Upper lobe of left lung (tissue), 4 donors: Measurements from ENCODE around the gene GBE1.

Experiments
- EP300 ChIP-seq, 4 donors: sonication (generic); formaldehyde crosslinking; IDR thresholded peaks; one replicate each; pipeline ENCODE4 v1.5.1; 2017; ENCODE audit warnings: antibody characterized with exemption in 4 of 4, control low read depth in 2 of 4
- POLR2A ChIP-seq, 4 donors: fragments of 450-650 bp; IDR thresholded peaks; one replicate each; pipeline ENCODE4 v1.5.1; 2016 to 2017; ENCODE audit warnings: antibody characterized with exemption in 4 of 4, mild to moderate bottlenecking in 2 of 4
- POLR2AphosphoS5 ChIP-seq, 2 donors: sonication (generic); formaldehyde crosslinking; IDR thresholded peaks; one replicate each; pipeline ENCODE4 v1.5.1; 2017; ENCODE audit warnings: antibody characterized with exemption in 2 of 2
- TF ChIP-seq, protein P1 (sequence below), 6 experiments: fragments of 450-650 bp in 4 of 6; fragments of 200-600 bp in 2 of 6; sonication (generic) in 2 of 6; IDR thresholded peaks; one replicate each; pipeline ENCODE4 v1.5.1; 2016 to 2019; ENCODE audit warnings: antibody characterized with exemption in 6 of 6

DNA sequence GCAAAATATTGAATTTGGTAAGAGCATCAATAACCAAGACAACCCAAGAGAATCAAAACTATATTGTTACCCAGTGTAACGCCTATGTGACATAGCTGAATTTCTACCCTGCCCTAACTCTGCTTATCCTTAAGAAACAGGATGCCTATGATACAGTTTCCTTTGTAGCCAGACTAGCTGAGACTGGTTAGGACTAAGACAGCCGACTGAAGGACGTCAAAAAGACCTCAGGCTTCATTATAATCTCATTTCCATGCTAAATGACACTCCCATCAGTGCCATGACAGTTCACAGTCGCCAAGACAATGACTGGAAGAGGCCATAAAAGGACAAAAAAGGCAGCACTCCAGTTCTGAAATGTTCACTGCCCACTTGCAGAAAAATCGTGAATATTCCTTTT is 66.8 kb downstream of the GBE1 start:
- TF ChIP-seq, protein P1, sequence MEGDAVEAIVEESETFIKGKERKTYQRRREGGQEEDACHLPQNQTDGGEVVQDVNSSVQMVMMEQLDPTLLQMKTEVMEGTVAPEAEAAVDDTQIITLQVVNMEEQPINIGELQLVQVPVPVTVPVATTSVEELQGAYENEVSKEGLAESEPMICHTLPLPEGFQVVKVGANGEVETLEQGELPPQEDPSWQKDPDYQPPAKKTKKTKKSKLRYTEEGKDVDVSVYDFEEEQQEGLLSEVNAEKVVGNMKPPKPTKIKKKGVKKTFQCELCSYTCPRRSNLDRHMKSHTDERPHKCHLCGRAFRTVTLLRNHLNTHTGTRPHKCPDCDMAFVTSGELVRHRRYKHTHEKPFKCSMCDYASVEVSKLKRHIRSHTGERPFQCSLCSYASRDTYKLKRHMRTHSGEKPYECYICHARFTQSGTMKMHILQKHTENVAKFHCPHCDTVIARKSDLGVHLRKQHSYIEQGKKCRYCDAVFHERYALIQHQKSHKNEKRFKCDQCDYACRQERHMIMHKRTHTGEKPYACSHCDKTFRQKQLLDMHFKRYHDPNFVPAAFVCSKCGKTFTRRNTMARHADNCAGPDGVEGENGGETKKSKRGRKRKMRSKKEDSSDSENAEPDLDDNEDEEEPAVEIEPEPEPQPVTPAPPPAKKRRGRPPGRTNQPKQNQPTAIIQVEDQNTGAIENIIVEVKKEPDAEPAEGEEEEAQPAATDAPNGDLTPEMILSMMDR (IDR thresholded peaks at IDR 0.05) = no peak
- TF ChIP-seq EP300 (IDR thresholded peaks at IDR 0.05) (no peak), POLR2AphosphoS5 (IDR thresholded peaks at IDR 0.05) (no peak), POLR2A (IDR thresholded peaks at IDR 0.05) (no peak)
